NCI-H1048 (cell line): ENCODE results near the gene CCDC167.
"Not testable (repeated sequence)": the region's sequence is repeated elsewhere in the genome, so short reads cannot be mapped to it uniquely, and the experiment has no call there.

Experiments
- DNase-seq: peaks from one replicate; lab custom pipeline; 2025; lab: John Stamatoyannopoulos, UW

The CCDC167 gene

GRCh38 chr6:37473364-37474095 lies 26.2 kb downstream of the CCDC167 start:
- no peak for DNase-seq

DNA sequence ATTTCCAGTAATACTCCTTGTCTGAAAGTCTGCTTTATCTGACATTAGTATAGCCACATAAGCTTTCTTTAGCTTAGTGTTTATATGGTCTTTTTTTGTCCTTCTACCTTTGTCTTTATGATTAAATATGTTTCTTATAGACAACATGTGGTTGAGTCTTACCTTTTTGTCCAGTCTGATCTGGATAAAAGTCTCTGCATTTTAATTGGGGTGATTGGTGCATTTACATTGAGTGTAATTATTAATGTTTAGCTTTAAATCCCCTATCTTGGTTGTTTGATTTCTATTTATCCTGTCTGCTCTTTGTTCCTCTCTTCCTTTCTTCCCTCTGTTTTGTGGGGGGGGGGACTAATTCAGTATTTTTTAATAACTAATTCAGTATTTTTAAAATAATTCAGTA lies 32.0 kb downstream of the CCDC167 start:
- DNase-seq: no peak

GRCh38 chr6:37463110-37463509 lies 36.6 kb downstream of the CCDC167 start:
- no peak for DNase-seq

GRCh38 chr6:37460805-37461204 lies 38.9 kb downstream of the CCDC167 start:
- no peak for DNase-seq

GRCh38 chr6:37459981-37460800 lies 39.5 kb downstream of the CCDC167 start:
- DNase-seq: no peak

- no peak for DNase-seq
Measured at GRCh38 chr6:37456816-37457560, 42.7 kb downstream of the CCDC167 start.

- no peak for DNase-seq
Measured at GRCh38 chr6:37456126-37456525, 43.6 kb downstream of the CCDC167 start.

DNA sequence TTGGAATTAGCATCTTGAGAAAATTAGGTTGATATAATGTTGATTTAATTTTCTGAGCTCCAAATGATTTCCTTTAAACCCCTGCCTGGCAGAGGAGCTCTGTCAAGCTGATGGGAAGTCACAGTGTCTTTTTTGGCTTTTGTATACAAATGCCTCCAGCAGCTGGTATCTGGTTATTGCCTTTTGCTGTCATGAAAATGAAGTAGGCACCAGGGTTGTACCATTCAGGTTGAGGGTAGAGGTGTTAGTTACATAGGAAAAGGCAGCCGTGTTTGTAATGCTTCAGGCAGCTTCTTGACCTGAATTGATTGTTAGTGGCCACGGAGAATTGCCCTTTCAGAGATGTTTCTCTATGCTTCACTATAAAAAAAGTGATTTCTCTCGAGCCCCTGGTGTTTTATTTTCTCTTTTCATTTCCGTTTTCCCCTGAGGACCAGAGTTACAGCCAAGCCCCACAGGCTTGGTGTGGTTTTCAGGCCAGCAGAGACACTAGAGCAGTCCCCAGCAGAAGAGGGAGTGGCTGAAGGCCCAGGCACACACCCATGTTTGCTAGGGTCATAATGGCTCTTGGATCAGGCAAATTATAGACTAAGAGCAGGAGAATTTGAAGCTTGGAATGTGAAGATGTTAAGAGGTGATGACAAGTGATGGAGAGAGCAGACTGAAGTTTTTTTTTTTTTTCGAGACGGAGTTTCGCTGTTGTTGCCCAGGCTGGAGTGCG lies 45.1 kb downstream of the CCDC167 start:
- no peak for DNase-seq

GRCh38 chr6:37452522-37452921 lies 47.2 kb downstream of the CCDC167 start:
- DNase-seq: no peak

DNA sequence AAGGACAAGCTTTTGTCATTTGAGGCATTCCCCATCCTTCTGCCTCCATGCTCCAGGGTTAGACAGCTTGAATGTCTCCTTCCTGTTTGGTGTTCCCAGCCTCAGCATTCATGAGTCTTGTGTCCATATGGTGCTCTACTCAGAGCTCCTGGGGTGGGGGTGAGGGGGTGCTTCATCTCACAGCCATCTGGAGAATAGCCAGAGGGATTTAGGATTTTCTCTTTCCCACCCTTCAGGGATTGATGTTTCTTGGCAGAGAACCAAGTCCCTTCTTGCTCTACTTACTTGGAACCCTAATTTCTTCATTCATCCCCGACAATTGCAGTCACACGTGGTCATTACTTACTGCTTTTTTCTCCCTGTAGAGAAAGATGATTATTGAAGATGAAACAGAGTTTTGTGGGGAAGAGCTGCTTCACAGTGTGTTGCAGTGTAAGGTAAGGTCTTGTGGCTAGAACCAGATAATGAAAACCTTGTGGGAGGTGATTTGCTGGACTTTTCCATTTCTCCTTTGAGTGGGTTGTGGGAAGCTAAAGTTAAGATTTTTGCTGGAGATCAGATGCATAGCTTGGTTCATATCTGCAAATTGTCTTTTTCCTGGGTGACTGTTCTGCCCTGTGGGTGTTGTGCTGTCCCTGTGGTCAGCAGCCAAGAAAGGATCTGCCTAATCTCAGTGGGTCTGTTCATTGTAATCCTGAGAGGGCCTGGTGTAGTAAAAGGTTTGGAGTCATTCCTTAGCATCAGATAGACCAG lies 48.1 kb downstream of the CCDC167 start:
- DNase-seq: no peak

DNA sequence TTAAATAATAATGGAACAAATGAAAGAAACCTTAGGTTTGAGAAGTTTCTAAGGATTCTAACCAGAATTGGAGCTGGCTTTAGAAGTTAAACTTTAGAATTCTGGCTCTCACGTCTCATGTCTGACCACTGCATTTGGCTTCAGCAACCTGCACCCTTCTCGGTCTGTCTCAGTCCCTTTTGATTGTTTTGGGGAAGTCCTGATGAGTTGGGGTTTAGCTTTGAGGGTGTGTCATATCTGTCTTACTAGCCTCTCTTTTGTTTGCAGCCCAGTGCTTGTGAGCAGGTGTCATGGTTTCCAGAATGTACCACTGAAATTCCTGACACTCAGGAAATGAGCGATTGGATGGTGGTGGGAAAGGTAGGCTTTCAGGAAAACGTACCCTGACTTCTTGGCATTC lies 49.7 kb downstream of the CCDC167 start:
- DNase-seq: no peak

DNA sequence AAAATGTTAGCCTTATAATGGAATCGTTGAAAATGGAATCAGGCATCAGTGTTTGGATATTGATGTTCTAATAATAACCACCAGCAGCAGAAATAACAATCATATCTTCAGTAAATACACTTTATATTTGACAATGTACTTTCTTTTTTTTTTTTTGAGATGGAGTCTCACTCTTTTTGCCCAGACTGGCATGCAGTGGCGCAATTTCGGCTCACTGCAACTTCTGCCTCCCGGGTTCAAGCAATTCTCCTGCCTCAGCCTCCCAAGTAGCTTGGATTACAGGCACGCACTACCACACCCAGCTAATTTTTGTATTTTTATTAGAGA lies 56.5 kb downstream of the CCDC167 start:
- DNase-seq: not testable (repeated sequence)

- DNase-seq: no peak
Measured at GRCh38 chr6:37442416-37443215, 57.1 kb downstream of the CCDC167 start.

DNA sequence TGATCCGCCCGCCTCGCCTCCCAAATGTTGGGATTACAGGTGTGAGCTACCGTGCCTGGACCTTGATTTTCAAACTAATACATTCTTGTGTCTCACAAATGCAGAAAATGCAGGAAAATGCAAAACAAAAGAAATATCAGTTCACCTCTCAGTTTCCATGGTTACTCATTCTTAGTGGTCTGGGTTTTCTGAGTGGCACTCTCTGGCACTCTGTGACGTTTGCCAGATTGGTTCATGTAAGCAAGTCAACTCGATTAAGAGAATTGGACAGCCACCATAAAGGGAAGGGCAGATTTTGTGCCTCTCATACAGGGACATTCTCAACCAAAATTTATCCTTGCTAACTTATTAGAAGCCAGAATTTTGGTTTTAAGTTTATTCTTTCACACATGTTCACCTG lies 58.0 kb downstream of the CCDC167 start:
- no peak for DNase-seq

DNA sequence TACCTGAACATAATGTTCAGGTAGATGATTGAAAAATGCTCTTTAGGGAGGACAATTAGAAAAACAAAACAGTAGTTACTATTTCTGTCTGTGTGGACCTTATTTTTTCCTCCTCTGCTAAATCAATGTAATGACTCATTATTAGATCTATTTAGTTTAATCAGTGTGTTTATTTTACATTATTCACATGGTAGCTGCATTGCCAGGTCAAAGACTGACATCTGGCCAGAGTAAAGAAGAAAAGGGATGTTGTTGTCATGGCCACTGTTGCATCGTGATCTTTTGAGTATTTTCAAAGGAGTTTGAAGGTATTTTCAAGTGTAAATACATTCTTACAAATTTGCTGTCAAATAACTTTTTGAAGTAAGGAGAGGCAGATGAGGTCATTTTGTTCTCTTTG lies 60.8 kb downstream of the CCDC167 start:
- DNase-seq: no peak

DNA sequence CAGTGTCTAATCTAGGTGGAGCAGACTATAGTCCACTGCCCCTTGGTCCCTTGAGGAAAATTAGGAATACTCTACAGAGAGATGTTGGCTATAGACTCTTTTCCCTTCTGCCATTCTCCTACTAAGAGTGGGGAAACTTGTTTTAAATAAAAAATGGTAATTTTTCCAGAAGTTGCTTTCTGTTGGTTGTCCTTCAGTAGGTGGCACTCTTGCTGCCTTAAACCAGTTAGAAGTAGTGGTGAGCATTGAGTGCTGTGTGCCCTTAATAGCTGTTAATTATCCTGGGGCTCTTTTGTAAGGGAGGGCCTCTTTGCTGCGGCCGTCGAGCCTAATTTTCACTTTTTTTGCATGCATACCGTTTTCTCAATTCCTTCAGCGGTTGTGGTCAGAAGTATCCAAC lies 63.9 kb downstream of the CCDC167 start:
- DNase-seq: no peak

GRCh38 chr6:37435373-37435772 lies 64.3 kb downstream of the CCDC167 start:
- no peak for DNase-seq

DNA sequence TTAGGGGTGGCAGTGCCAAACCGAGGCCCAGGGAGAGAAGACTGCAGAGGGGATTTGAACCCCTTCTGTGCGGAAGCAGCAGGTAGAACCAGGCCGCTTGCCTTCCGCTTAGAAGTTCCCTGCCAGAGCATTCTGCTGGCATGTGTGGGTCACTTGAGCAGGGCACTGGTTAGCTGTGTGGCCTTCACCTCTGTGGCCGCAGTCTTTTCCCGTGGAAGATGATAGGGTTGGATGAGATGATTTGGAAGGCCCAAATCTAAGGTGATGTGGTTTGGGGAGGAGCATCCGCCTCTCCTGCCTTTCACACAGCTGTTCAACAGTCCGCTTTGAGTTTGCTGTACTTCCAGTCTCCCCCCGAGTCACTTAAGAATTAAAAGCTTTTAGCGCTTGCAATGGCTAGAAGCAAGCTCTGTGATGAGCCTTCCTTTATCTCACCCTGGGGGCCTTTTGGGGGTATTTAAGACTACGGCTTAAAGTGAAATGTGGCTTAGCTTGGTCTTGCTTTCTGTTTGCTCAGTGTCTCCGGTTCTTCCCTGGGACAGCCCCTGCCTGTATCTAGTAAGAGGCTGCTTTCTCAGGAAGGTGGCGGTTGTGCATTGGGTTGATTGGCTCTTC lies 65.9 kb downstream of the CCDC167 start:
- no peak for DNase-seq
